Keratinocyte (primary cell): ENCODE measurements around the gene PRR16.

ENCODE experiments used
- CTCF ChIP-seq, 3 experiments: IDR thresholded peaks in 1 of 3; conservative IDR thresholded peaks in 1 of 3; optimal IDR thresholded peaks in 1 of 3; 2 replicates in 2 of 3; 3 replicates in 1 of 3; pipeline versions ENCODE3 to v1.5.1; 2011; ENCODE audit warnings: low read length in 3 of 3, mild to moderate bottlenecking in 3 of 3, moderate library complexity in 2 of 3, control low read depth in 1 of 3, inconsistent platforms in 1 of 3; ENCODE audit not compliant: insufficient read depth in 2 of 3; ENCODE audit errors: extremely low read depth in 1 of 3
- EZH2 ChIP-seq: IDR thresholded peaks from one replicate; pipeline ENCODE4 v1.6.1; 2012; ENCODE audit warnings: inconsistent platforms, mild to moderate bottlenecking, low read length, moderate library complexity

GRCh38 chr5:120735076-120735475, 271.0 kb downstream of the PRR16 start:
- TF ChIP-seq CTCF (optimal IDR thresholded peaks at IDR 0.05 in 1 of 3, IDR thresholded peaks at IDR 0.05 in 1 of 3, conservative IDR thresholded peaks at IDR 0.05 in 1 of 3; ENCODE audit: extremely low read depth in 1 of 3, insufficient read depth in 2 of 3, low read length in 3 of 3) (no peak), EZH2 (no peak)
